SK-N-SH (cell line): Measurements from ENCODE around the gene CYBC1. TPM values are rescaled to one million over a fixed set of nuclear protein-coding genes. Genes with fewer than 3 reads are reported as not detected.

Experiments
- CTCF ChIA-PET: fragments of 300-600, 350-600 bp; formaldehyde crosslinking; extraction: SDS; loops from one replicate; lab custom pipeline; 2021; lab: Yijun Ruan, JAX
- POLR2A ChIA-PET: fragments of 350-600 bp; sonication (Branson Sonifier 250); formaldehyde crosslinking; extraction: SDS; loops from one replicate; lab custom pipeline; 2020; ENCODE audit warnings: antibody characterized with exemption, inconsistent platforms; lab: Yijun Ruan, JAX
- DNase-seq: peaks from one replicate; pipeline ENCODE4 v3.0.0; 2012
- H2AFZ ChIP-seq: fragments of 200-600 bp; sonication (generic); 2 replicates; pipeline ENCODE4 v1.8.1; 2016; ENCODE audit warnings: antibody characterized with exemption, mild to moderate bottlenecking, low read depth
- H3F3A ChIP-seq: fragments of 200-600 bp; sonication (generic); replicated peaks from 2 replicates; pipeline ENCODE3; 2016; ENCODE audit warnings: antibody characterized with exemption, mild to moderate bottlenecking; ENCODE audit not compliant: insufficient read depth
- H3K27ac ChIP-seq, 2 experiments: fragments of 200-500 bp in 1 of 2; fragments of 200-600 bp in 1 of 2; sonication (Bioruptor generic) in 1 of 2; sonication (generic), shearing (Covaris generic) in 1 of 2; 2 replicates each; pipeline versions ENCODE4 v1.5.1 to v1.6.1; 2014 to 2016; ENCODE audit warnings: low read depth in 2 of 2, inconsistent platforms in 1 of 2, low read length in 1 of 2, mild to moderate bottlenecking in 1 of 2, mixed read lengths in 1 of 2
- H3K27me3 ChIP-seq: fragments of 200-600 bp; sonication (generic), shearing (Covaris generic); 2 replicates; pipeline ENCODE4 v1.6.1; 2016; ENCODE audit warnings: mixed run types; ENCODE audit not compliant: insufficient read depth
- H3K36me3 ChIP-seq, 2 experiments: fragments of 200-500 bp in 1 of 2; fragments of 200-600 bp in 1 of 2; sonication (Bioruptor generic) in 1 of 2; sonication (generic) in 1 of 2; replicated peaks in 1 of 2; 2 replicates each; pipeline versions ENCODE3 to v1.5.1; 2014 to 2016; ENCODE audit warnings: low read length in 1 of 2, mild to moderate bottlenecking in 1 of 2; ENCODE audit not compliant: insufficient read depth in 2 of 2, control insufficient read depth in 1 of 2
- H3K4me1 ChIP-seq, 2 experiments: fragments of 200-500 bp in 1 of 2; fragments of 200-600 bp in 1 of 2; sonication (Bioruptor generic) in 1 of 2; sonication (generic), shearing (Covaris generic) in 1 of 2; 2 replicates each; pipeline versions ENCODE4 v1.5.1 to v1.6.1; 2014 to 2016; ENCODE audit warnings: low read depth in 1 of 2, low read length in 1 of 2, mixed run types in 1 of 2; ENCODE audit not compliant: insufficient read depth in 2 of 2, control insufficient read depth in 1 of 2
- H3K4me2 ChIP-seq: fragments of 200-600 bp; sonication (generic), shearing (Covaris generic); 2 replicates; pipeline ENCODE4 v1.6.1; 2017; ENCODE audit warnings: mixed run types
- H3K4me3 ChIP-seq, 2 experiments: fragments of 200-500 bp in 1 of 2; fragments of 200-600 bp in 1 of 2; sonication (Bioruptor generic) in 1 of 2; sonication (generic), shearing (Covaris generic) in 1 of 2; 2 replicates each; pipeline versions ENCODE4 v1.5.1 to v1.8.1; 2014 to 2016; ENCODE audit warnings: low read depth in 2 of 2, inconsistent platforms in 1 of 2, low read length in 1 of 2, mild to moderate bottlenecking in 1 of 2, mixed read lengths in 1 of 2, moderate library complexity in 1 of 2
- H3K79me2 ChIP-seq: fragments of 200-600 bp; sonication (generic); 2 replicates; pipeline ENCODE4 v1.8.1; 2017; ENCODE audit warnings: mild to moderate bottlenecking; ENCODE audit not compliant: insufficient read depth
- H3K9ac ChIP-seq: fragments of 200-600 bp; sonication (generic); 2 replicates; pipeline ENCODE4 v1.6.1; 2017; ENCODE audit warnings: mixed run types
- H3K9me2 ChIP-seq: fragments of 200-600 bp; sonication (generic); 2 replicates; pipeline ENCODE4 v1.6.1; 2017; ENCODE audit warnings: mixed run types
- H3K9me3 ChIP-seq: fragments of 200-600 bp; sonication (generic); 2 replicates; pipeline ENCODE4 v1.6.1; 2017; ENCODE audit warnings: mixed run types, mild to moderate bottlenecking, moderate library complexity
- H4K20me1 ChIP-seq: fragments of 200-600 bp; sonication (generic); 2 replicates; pipeline ENCODE4 v1.6.1; 2017; ENCODE audit warnings: mild to moderate bottlenecking, mixed run types; ENCODE audit not compliant: insufficient read depth
- CHD2 ChIP-seq: fragments of 150-350 bp; IDR thresholded peaks from 2 replicates; pipeline ENCODE4 v1.6.1; 2018; ENCODE audit warnings: low read length; ENCODE audit not compliant: partially characterized antibody
- CTCF ChIP-seq: fragments of 200-600 bp; sonication (generic); IDR thresholded peaks from 2 replicates; pipeline ENCODE4 v1.6.1; 2017; ENCODE audit warnings: antibody characterized with exemption, mild to moderate bottlenecking, moderate library complexity
- EZH2phosphoT487 ChIP-seq: fragments of 200-600 bp; sonication (generic); IDR thresholded peaks from 2 replicates; pipeline ENCODE4 v1.6.1; 2017; ENCODE audit warnings: low read depth, mixed run types, mild to moderate bottlenecking, antibody characterized with exemption, moderate library complexity, borderline replicate concordance
- FOSL2 ChIP-seq: IDR thresholded peaks from 2 replicates; pipeline ENCODE4 v1.4.0; 2012; ENCODE audit warnings: low read depth, mild to moderate bottlenecking, moderate library complexity, borderline replicate concordance
- FOXJ3 ChIP-seq: sonication (generic); formaldehyde crosslinking; IDR thresholded peaks from 2 replicates; pipeline ENCODE4 v1.5.1; 2020; ENCODE audit warnings: mild to moderate bottlenecking, missing genetic modification reagents
- FOXM1 ChIP-seq: IDR thresholded peaks from 2 replicates; pipeline ENCODE4 v1.4.0; 2012; ENCODE audit warnings: low read depth, mild to moderate bottlenecking
- GABPA ChIP-seq: IDR thresholded peaks from 2 replicates; pipeline ENCODE4 v1.4.0; 2012; ENCODE audit warnings: low read depth, mild to moderate bottlenecking
- GATA2 ChIP-seq: sonication (generic); formaldehyde crosslinking; IDR thresholded peaks from 2 replicates; pipeline ENCODE4 v1.5.0; 2020; ENCODE audit warnings: mild to moderate bottlenecking, missing genetic modification reagents
- IRF3 ChIP-seq: fragments of 150-350 bp; IDR thresholded peaks from 2 replicates; pipeline ENCODE4 v1.6.1; 2016; ENCODE audit warnings: mild to moderate bottlenecking, low read depth, low read length
- MAX ChIP-seq: IDR thresholded peaks from 2 replicates; pipeline ENCODE4 v1.4.0; 2012; ENCODE audit warnings: low read depth
- MEF2A ChIP-seq: IDR thresholded peaks from 2 replicates; pipeline ENCODE4 v1.4.0; 2012; ENCODE audit warnings: low read depth, borderline replicate concordance
- NFIC ChIP-seq: IDR thresholded peaks from 2 replicates; pipeline ENCODE4 v1.4.0; 2012; ENCODE audit warnings: borderline replicate concordance
- POLR2AphosphoS5 ChIP-seq: IDR thresholded peaks from 2 replicates; pipeline ENCODE4 v1.6.1; 2012; ENCODE audit warnings: low read depth, low read length
- REST ChIP-seq: IDR thresholded peaks from 2 replicates; pipeline ENCODE4 v1.6.1; 2012; ENCODE audit warnings: mild to moderate bottlenecking, low read depth, low read length, moderate library complexity
- RXRA ChIP-seq: IDR thresholded peaks from 2 replicates; pipeline ENCODE4 v1.4.0; 2012; ENCODE audit warnings: low read depth, mild to moderate bottlenecking, borderline replicate concordance
- TAF1 ChIP-seq: IDR thresholded peaks from 2 replicates; pipeline ENCODE4 v1.6.1; 2012; ENCODE audit warnings: low read depth, mild to moderate bottlenecking, low read length, moderate library complexity, borderline replicate concordance
- TCF12 ChIP-seq: IDR thresholded peaks from 2 replicates; pipeline ENCODE4 v1.4.0; 2012
- USF1 ChIP-seq: IDR thresholded peaks from 2 replicates; pipeline ENCODE4 v1.4.0; 2012; ENCODE audit warnings: low read depth, borderline replicate concordance
- USF2 ChIP-seq: fragments of 150-350 bp; IDR thresholded peaks from 2 replicates; pipeline ENCODE4 v1.6.1; 2017; ENCODE audit warnings: antibody characterized with exemption, low read length, low read depth, borderline replicate concordance
- YY1 ChIP-seq: IDR thresholded peaks from 2 replicates; pipeline ENCODE4 v1.4.0; 2012; ENCODE audit warnings: low read depth, mild to moderate bottlenecking
- whole genome bisulfite sequencing: methylation state at CpG from one replicate; pipeline ENCODE4 v1.1.6; 2017; ENCODE audit warnings: low lambda C conversion rate; 5-methylcytosine and 5-hydroxymethylcytosine counted together
- polyA plus RNA-seq, 3 experiments: library from polyadenylated mRNA; depleted of rRNA; stranded (reverse); fragments of >200 nt; gene quantifications; 2 replicates each; pipeline ENCODE4 v1.2.3, GENCODE V29; 2012

CYBC1 gene
- polyA plus RNA-seq, 1 of the 3 experiments (the other 2 are of a cell fraction) = 165 TPM

- Histone ChIP-seq H3K27me3 (no peaks in the 10 kb centered on the region), H3K79me2 (peaks cover 24% of the 10 kb centered on the region), H2AFZ (no peak overlapping the region)
- no peak for TF ChIP-seq MEF2A
- TF ChIP-seq FOXM1 = no peak
- no peak for TF ChIP-seq RXRA
- TF ChIP-seq REST = no peak
- no peak for TF ChIP-seq MAX
- TF ChIP-seq TAF1 = no peak
- no peak for TF ChIP-seq NFIC
- no peak for TF ChIP-seq USF2
- no peak for TF ChIP-seq FOSL2
- no peak for TF ChIP-seq YY1
- no peak for TF ChIP-seq POLR2AphosphoS5
- TF ChIP-seq USF1 = no peak
- TF ChIP-seq GABPA = no peak
- no peak for TF ChIP-seq CTCF
- no peak for TF ChIP-seq CHD2
- no peak for TF ChIP-seq IRF3
- no peak for TF ChIP-seq TCF12
- no peak for TF ChIP-seq GATA2 (CRISPR knock-in tag)
- no peak for TF ChIP-seq FOXJ3 (CRISPR knock-in tag)
- TF ChIP-seq EZH2phosphoT487 = no peak
- TF ChIP-seq, all 33 proteins: peak for 0
- peaks cover 0 to 2% of the 10 kb centered on the region in 2 experiments; a peak in 1 of 4 replicates for H3K4me1 ChIP-seq
- peaks cover 6% of the 10 kb centered on the region; the same call in 1 of the 2 replicates for H4K20me1 ChIP-seq
- H3K4me2 ChIP-seq = no peak overlapping the region
- ChIA-PET POLR2A (no interaction called here), CTCF (interaction anchor here (0.6 kb wide), 1 partner anchor 1547 kb away, joined by 3 read pairs; no protein-coding TSS in a partner anchor)
- no peaks in the 10 kb centered on the region for H3K9me3 ChIP-seq
- H3F3A ChIP-seq = no peaks in the 10 kb centered on the region
- DNase-seq = no peak
- WGBS = 94% methylated on average over 7 of the region's 7 CpGs
- H3K9me2 ChIP-seq = no peaks in the 10 kb centered on the region
- H3K27ac ChIP-seq = no peak overlapping the region
- H3K9ac ChIP-seq = no peak overlapping the region
- H3K4me3 ChIP-seq = no peak overlapping the region
- peaks cover 45 to 51% of the 10 kb centered on the region in 2 experiments for H3K36me3 ChIP-seq
These were observed 13.5 kb upstream of the CYBC1 start for GRCh38 chr17:82463925-82464566.
